DMS53 (cell line): Measurements from ENCODE around the gene ATXN1.
"Not testable (repeated sequence)": the region's sequence is repeated elsewhere in the genome, so short reads cannot be mapped to it uniquely, and the experiment has no call there.

ENCODE experiments used
- DNase-seq: peaks from one replicate; lab custom pipeline; 2025; lab: John Stamatoyannopoulos, UW

ATXN1 gene

GRCh38 chr6:16570946-16571345 lies 190.3 kb downstream of the ATXN1 start:
- no peak for DNase-seq

GRCh38 chr6:16570221-16570553 lies 191.1 kb downstream of the ATXN1 start:
- DNase-seq: no peak

DNA sequence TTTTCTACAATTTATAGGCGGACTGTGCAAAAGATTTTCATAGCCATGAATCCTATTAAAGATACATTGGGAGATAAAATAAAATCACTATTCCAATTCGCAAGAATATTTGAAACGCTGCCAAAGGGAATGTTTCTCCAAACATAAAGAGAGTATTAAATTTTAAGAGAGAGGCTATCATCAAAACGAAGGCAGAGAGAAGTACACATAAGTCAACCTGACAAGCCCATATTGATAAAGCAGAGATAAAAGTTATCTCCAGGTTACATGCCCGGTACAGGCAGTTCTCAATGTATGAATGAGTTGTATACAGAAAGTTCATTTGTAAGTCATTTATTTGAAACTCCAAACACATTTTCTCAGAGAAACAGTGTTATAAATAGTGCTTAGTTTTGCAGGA lies 193.1 kb downstream of the ATXN1 start:
- DNase-seq: no peak

DNA sequence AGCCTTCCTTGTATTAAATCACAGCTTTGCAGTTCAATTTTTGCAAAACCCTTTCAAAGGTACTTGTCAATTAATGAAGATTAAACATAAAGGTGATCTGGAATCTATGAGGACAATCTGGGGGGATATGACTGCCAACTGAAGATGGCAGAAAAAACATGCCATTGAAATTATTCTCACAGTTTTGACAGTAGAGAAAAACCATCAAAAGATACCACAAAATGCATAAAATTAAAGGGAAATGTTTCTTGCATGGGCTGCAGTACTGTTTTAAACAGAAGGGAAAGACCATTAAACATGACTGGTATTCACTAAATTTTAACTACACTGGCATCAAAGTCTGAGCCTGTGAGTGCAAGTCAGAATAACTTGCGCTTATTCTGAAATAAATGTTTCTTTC lies 194.2 kb downstream of the ATXN1 start:
- DNase-seq: no peak

- no peak for DNase-seq
Observed at GRCh38 chr6:16564436-16564835, 196.8 kb downstream of the ATXN1 start.

DNA sequence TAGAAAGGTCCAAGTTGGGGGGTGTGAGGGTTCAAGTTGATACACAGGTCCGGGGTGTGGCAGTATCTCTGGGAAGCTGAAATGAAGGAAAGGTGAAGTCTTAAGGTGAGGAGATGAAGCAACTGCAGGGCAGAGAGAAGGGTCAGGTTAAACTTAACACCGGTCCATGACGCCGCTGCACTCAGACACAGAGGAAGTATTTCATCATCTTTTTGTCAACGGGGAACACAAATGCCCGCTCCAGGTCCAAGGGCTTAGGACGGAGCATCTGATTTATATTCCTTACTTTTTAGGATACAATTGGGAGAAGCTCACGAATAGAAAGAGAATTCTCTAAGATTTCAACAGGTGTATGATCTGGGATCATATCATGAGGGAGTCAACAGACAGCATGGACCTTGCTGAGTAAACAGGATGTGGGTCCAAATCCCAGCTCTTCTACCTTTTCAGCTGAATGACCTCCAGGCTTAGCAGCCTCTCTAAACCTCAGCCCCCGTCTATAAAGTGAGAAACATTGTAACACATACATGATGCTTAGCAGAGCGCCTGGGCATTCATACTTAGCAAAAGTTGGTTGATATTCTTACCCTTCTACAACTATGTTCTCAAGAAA lies 197.5 kb downstream of the ATXN1 start:
- DNase-seq: no peak

- DNase-seq: no peak
Observed at GRCh38 chr6:16562498-16562897, 198.8 kb downstream of the ATXN1 start.

DNA sequence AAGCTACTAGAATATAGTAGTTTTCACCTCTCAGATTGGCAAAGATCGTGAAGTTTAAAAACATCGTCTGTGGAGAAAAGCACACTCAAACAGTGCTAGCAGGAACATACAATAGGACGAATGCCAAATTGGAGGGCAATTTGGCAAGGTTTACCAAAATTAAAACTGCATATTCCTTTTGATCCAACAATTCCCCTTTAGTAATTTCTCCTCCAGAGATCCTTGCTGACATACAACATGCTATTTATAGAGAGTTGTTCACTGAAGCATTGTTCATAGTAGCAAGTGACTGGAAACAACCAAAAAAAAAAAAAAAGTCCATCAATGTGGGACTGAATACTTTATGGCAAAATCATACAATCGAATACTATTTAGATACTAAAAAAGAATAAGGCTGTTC lies 202.2 kb downstream of the ATXN1 start:
- DNase-seq: no peak

- DNase-seq: no peak
Observed at GRCh38 chr6:16555550-16555949, 205.7 kb downstream of the ATXN1 start.

GRCh38 chr6:16553531-16553930 lies 207.7 kb downstream of the ATXN1 start:
- no peak for DNase-seq

DNA sequence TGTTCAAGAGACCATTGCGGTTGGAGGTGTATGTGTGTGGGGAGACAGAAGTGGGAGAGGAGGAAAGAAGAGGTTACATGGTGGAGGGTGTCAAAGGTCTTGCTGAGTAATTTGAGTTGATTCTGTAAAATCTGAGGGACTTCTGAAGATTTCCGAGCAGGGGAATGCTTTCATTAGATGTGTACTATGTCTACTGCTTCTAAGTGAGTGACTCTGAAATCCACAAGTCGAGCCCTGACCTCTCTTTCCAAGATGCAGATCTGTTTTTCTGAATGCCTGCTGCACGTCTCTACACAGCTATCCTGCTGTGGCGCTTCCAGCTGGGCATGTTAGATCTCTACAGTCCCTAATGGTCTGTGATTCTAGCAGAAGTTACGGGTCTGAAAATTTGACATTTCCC lies 209.8 kb downstream of the ATXN1 start:
- DNase-seq: no peak

DNA sequence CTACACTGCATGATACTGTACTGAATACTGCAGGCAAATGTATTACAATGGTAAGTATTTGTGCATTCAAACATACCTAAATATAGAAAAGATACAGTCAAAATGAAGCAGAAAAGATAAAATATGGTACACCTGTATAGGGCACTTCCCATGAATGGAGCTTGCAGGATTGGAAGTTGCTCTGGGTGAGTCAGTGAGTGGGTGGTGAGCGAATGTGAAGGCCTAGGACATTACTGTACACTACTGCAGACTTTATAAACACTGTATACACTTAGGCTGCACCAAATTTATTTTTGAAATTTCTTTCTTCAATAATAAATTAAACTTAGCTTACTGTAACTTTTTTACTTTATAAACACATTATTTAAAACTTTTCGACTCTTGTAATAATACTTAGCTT lies 213.1 kb downstream of the ATXN1 start:
- no peak for DNase-seq

- no peak for DNase-seq
Observed at GRCh38 chr6:16547587-16547986, 213.7 kb downstream of the ATXN1 start.

DNA sequence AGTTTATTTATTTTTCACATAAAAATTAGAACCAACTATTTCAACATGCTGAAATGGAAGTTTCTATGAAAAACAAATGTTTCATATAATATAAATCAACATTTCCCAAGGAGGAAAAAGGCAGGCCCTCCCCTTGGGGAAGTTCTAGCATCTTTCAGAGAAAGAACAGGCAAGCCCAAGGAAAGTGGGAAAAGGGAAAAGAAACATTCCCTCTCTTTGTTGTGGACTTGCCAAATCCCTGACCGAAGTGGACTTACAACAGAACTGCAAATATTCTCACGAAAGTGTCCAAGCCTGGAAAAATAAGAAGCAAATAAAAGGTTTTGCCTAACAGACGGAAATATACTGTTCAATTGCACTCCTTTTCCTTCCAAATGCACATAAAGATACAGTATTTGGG lies 214.4 kb downstream of the ATXN1 start:
- DNase-seq: no peak

DNA sequence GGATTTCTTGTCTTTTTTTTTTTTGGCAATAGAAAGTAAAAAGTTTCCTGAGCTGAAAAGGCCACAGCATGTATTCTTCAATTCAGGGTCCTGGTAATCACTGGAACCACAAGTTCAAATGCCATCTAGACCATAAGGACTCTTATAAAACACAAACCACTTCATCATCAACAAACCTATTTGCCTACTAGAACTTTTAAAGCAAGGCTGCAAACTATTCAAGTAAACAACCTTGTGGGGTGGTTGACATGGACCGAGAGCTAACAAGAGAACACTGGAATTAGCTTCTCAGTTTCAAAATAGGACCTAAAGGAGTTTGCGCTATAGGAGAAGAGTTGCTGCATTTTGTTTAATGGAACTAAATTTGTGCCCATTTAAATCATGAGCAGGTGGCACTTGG lies 215.9 kb downstream of the ATXN1 start:
- no peak for DNase-seq

DNA sequence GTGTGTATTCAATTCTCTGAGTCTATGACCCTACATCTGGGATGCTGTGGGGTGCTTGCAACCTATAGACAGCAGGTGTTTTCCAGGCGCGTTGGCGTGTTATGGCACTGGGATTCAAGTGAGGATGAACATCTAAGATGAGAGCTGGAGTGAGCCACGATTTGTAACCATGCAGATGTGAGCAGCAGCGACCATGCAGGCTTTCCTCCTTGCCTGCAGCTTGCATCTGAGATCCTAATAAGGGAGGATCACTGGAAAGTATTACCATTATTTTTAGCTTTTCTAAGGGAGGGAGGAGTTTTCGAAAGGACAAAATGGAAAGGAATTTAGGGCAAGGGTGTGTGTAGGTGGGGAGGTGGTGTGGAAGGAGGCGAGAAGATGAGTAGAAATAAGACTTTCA lies 216.7 kb downstream of the ATXN1 start:
- DNase-seq: no peak

- DNase-seq: no peak
Observed at GRCh38 chr6:16544006-16544405, 217.3 kb downstream of the ATXN1 start.

- no peak for DNase-seq
Observed at GRCh38 chr6:16543521-16543920, 217.7 kb downstream of the ATXN1 start.

- DNase-seq: no peak
Observed at GRCh38 chr6:16542070-16542469, 219.2 kb downstream of the ATXN1 start.

DNA sequence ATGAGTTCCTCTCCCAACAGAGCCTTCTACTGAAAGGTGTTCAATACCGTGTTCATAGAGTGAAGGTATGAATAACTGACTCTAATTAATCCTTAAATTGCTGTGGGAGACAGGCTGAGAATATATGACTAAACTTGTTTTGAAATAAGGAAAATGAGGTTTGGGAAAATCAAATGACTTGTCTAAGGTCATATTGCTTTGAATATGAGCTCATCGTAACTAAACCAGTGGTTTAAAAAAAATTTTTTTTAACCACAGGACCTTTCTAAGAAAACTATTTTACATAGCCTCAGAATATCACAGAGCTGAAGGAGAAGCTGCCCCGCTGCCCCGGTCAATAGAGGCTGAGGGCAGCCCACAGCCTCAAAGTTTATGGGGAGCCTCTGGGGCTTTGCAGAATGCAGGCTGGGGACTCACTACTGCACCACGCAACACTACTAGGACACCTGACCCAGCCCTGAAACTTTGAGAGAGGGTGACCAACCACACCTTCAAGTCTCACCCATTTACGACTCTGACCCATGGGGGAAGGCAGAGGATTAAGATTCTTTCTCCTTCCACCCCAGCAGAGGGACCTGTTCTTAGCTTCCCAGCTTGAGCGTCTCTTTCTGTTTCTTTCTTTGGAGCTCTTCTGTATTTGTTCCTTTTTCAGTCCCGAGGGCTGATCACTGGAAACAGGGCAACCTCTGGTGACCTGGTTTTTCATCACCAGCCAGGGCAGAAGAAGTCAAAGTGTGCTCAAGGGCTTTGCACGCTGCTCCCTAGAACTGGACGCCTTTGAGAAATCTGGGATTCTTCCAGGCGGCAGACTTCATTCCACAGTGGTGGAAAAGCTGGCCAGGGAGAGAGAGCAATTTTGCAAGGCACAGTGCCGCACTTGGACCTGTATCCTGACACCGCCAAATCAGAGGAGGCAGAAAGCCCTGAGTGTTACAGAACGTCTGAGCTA lies 220.2 kb downstream of the ATXN1 start:
- no peak for DNase-seq

DNA sequence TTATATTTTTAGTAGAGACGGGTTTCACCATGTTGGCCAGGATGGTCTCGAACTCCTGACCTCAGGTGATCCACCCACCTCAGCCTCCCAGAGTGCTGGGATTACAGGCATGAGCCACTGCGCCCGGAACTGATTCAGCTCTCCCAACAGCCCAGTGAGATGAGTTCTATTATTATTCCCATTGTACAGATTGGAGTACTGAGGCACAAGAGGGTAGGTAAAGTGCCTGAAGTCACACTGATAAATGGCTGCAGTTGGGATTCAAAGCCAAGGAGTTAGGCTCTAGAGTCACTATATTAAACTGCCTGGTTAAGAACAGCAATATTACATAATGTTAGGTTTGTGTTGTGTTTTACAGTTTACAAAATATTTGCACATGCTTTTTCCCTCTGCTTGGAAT lies 220.9 kb downstream of the ATXN1 start:
- not testable (repeated sequence) for DNase-seq

- peak; percentile 6 for DNase-seq
Observed at GRCh38 chr6:16539086-16539931, 222.0 kb downstream of the ATXN1 start.

- DNase-seq: no peak
Observed at GRCh38 chr6:16535564-16535963, 225.7 kb downstream of the ATXN1 start.
